Skeletal muscle satellite cell (primary cell): ENCODE data around the gene AGBL4.
A peak's percentile ranks its signal among the peaks of the same experiment; 100 is the strongest.

Experiments
- H3K27me3 ChIP-seq: 2 replicates; pipeline ENCODE4 v1.7.0; 2013; ENCODE audit warnings: low read length; ENCODE audit not compliant: control insufficient read depth, insufficient read depth
- H3K36me3 ChIP-seq: 2 replicates; pipeline ENCODE4 v1.7.0; 2013; ENCODE audit warnings: mild to moderate bottlenecking, control low read depth, low read length; ENCODE audit not compliant: insufficient read depth
- H3K4me1 ChIP-seq: 2 replicates; pipeline ENCODE4 v1.7.0; 2013; ENCODE audit warnings: low read length; ENCODE audit not compliant: control insufficient read depth, insufficient read depth
- H3K4me2 ChIP-seq: 2 replicates; pipeline ENCODE4 v1.7.0; 2013; ENCODE audit warnings: mild to moderate bottlenecking, low read length
- H3K4me3 ChIP-seq: 2 replicates; pipeline ENCODE4 v1.7.0; 2013; ENCODE audit warnings: low read length
- H3K9ac ChIP-seq: 2 replicates; pipeline ENCODE4 v1.7.0; 2013; ENCODE audit warnings: mild to moderate bottlenecking, low read depth, low read length, moderate library complexity
- H3K9me3 ChIP-seq: replicated peaks from 2 replicates; pipeline ENCODE4 v1.7.0; 2013; ENCODE audit warnings: mild to moderate bottlenecking, control low read depth, low read length

The AGBL4 gene

GRCh38 chr1:48940354-48940753, 1083.4 kb downstream of the AGBL4 start:
- H3K9ac ChIP-seq = no peak overlapping the region
- H3K9me3 ChIP-seq = no peaks in the 10 kb centered on the region
- H3K4me3 ChIP-seq = no peak overlapping the region
- no peaks in the 10 kb centered on the region for H3K36me3 ChIP-seq
- no peaks in the 10 kb centered on the region for H3K27me3 ChIP-seq
- H3K4me1 ChIP-seq = peaks cover 8% of the 10 kb centered on the region
- no peak overlapping the region for H3K4me2 ChIP-seq

DNA sequence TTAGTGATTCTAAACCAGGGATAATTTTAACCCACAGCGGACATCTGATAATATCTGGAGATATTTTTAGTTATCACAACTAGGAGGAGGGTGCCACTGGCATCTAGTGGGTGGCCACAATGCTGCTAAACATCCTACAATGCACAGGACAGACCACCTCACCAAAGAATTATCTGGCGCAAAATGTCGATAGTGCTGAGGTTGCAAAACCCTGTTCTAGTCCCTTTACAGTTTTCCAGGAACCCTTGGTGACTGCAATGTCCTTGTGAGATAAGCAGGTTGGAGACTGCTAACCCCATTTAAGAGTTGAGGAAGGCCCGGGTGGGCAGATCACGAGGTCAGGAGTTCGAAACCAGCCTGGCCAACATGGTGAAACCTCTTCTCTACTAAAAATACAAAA, 1083.9 kb downstream of the AGBL4 start:
- H3K9me3 ChIP-seq = no peaks in the 10 kb centered on the region

GRCh38 chr1:48939042-48939441, 1084.7 kb downstream of the AGBL4 start:
- Histone ChIP-seq H3K4me1 (peaks cover 8% of the 10 kb centered on the region), H3K27me3 (no peaks in the 10 kb centered on the region), H3K4me3 (no peak overlapping the region), H3K9me3 (no peaks in the 10 kb centered on the region), H3K36me3 (no peaks in the 10 kb centered on the region), H3K4me2 (no peak overlapping the region), H3K9ac (no peak overlapping the region)

More for the DNA sequence above, 1083.9 kb downstream of the AGBL4 start:
- no peak overlapping the region for H3K9ac ChIP-seq
- H3K36me3 ChIP-seq = no peaks in the 10 kb centered on the region
- no peak overlapping the region for H3K4me3 ChIP-seq
- H3K27me3 ChIP-seq = no peaks in the 10 kb centered on the region
- H3K4me1 ChIP-seq = peaks cover 8% of the 10 kb centered on the region
- no peak overlapping the region for H3K4me2 ChIP-seq

DNA sequence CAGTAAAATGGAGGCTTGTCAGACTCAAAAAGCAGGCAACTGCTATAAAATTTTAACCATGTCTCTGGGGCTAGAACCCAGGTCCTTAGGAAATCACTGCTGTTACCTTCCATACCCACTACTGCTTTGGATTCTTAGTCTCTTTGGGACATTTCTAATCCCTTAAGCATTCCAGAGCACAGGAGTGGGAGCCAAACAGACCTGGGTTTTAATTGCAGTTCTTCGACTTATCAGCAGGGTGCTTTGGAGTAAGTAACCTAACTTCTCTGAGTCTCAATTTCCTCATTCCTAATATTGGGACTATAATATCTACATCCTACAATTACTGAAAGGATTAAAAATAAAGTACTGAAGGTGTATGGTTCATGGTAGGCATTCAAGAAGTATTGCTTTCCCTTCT, 1086.0 kb downstream of the AGBL4 start:
- Histone ChIP-seq H3K36me3 (no peaks in the 10 kb centered on the region), H3K4me1 (no peaks in the 10 kb centered on the region), H3K9ac (no peak overlapping the region), H3K4me2 (no peak overlapping the region), H3K27me3 (no peaks in the 10 kb centered on the region), H3K9me3 (no peaks in the 10 kb centered on the region), H3K4me3 (no peak overlapping the region)

DNA sequence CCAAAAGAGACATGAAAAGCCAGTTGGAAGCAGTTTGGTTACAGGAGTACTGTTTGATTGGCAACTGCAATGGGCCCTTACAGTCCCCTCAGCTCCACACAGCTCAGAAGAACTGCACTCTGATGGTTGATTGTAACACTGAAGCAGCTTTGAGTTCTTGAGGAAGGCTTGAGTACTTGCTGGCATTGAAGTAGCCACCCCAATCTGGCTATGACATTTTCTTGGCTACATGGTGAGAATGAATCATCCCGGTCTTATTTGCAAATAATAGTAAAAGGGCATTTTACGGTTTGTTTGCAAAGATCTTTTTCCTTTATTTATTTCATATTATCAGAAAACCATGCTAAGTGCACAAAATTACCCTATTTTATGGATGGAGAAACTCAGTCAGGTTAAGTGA, 1087.3 kb downstream of the AGBL4 start:
- Histone ChIP-seq H3K36me3 (no peaks in the 10 kb centered on the region), H3K27me3 (no peaks in the 10 kb centered on the region), H3K9ac (no peak overlapping the region), H3K4me3 (no peak overlapping the region), H3K9me3 (no peaks in the 10 kb centered on the region), H3K4me1 (peaks cover 6% of the 10 kb centered on the region), H3K4me2 (no peak overlapping the region)

DNA sequence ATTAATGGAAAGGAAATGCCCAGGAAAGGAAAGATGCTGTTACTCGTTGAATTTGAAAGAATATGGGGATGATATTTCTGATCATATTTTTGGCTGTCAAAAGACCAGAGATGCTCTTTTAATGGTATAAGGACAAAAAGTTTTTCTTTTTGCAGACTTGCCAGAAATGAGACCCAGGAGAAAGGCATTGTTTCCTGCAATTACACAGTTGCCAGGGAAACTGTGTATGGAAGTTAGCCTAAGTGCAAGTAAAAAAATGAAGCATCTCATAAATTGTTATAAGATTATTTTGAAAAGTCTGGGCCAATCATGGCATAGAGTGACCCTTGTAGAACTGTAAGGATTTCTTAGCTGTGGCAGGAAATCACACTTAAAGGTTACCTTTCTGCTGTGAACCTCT, 1091.4 kb downstream of the AGBL4 start:
- H3K4me2 ChIP-seq = no peak overlapping the region

DNA sequence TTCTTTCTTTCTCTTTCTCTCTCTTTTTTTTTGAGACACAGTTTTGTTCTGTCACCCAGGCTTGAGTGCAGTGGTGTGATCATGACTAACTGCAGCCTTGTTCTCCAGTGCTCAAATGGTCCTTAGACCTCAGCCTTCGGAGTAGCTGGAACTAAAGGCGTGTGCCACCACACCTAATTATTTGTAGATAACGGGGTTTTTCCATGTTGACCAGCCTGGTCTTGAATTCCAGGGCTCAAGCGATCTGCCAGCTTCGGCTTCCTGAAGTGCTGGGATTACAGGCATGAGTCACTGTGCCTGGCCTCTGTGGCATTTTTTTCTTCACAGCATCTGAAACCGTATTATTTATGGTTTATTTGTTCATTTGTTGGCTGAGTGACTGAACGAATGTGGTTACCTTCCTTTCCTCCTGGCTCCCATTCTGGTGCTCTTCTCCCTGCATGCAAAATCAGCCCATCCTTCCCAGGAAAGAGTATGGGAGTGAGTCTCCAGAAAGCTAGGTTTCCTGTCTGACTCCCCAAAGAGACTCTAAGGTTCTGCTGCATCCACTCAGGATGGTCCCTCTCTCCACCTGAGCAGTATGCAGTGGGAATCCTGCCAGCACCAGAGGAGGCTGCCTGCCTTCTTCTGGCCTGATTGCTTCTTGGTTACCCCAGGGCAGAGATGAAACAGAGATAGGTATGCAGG, 1092.1 kb downstream of the AGBL4 start:
- Histone ChIP-seq H3K9ac (no peak overlapping the region), H3K4me3 (no peak overlapping the region), H3K4me1 (peaks cover 6% of the 10 kb centered on the region), H3K27me3 (no peaks in the 10 kb centered on the region), H3K9me3 (no peaks in the 10 kb centered on the region), H3K4me2 (peak overlapping the region; percentile 77), H3K36me3 (no peaks in the 10 kb centered on the region)

More for the DNA sequence above, 1091.4 kb downstream of the AGBL4 start:
- Histone ChIP-seq H3K9ac (no peak overlapping the region), H3K36me3 (no peaks in the 10 kb centered on the region), H3K9me3 (no peaks in the 10 kb centered on the region), H3K4me3 (no peak overlapping the region), H3K4me1 (peaks cover 6% of the 10 kb centered on the region), H3K27me3 (no peaks in the 10 kb centered on the region)

GRCh38 chr1:48930011-48930410, 1093.7 kb downstream of the AGBL4 start:
- Histone ChIP-seq H3K4me3 (no peak overlapping the region), H3K4me1 (peaks cover 6% of the 10 kb centered on the region), H3K36me3 (no peaks in the 10 kb centered on the region), H3K4me2 (no peak overlapping the region), H3K9ac (no peak overlapping the region), H3K9me3 (no peaks in the 10 kb centered on the region), H3K27me3 (no peaks in the 10 kb centered on the region)

DNA sequence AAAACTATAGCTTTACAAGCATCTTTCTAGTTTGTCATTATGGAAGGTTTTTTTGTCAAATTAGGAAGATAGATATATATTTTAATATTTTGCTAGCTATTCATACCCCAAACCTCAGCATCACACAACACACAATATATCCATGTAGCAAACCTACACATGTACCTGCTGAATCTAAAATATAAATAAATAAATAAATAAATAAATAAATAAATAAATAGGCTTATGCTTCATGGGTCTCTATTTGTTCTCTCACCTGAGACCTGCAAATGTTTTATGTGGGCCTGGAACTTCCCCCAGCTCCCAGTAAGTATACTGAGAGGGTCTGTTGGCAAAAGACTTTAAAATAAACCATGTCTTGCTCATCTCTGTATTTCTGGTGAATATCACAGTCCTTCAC, 1099.7 kb downstream of the AGBL4 start:
- Histone ChIP-seq H3K4me2 (no peak overlapping the region), H3K9ac (no peak overlapping the region), H3K9me3 (no peaks in the 10 kb centered on the region), H3K27me3 (no peaks in the 10 kb centered on the region), H3K4me3 (no peak overlapping the region), H3K36me3 (no peaks in the 10 kb centered on the region), H3K4me1 (no peaks in the 10 kb centered on the region)

DNA sequence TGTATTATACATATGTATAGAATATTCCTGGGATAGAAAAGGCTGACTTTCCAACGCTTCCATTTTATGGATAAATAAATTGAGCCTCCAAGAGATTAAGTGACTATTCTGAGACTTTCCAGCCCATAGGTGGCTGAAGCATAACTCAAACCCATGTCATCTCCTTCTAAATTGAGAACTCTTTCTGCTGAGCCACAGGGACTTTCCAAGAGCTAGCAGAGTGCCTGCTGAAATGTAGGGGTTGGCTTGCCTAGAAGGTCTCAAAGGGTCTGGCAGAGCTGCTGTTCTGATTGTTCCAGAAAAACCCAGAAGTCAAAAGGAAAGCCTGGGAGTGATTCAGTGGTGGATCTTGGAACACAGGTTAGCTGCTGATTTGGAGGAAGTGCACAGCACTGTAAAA, 1100.6 kb downstream of the AGBL4 start:
- Histone ChIP-seq H3K27me3 (no peaks in the 10 kb centered on the region), H3K36me3 (no peaks in the 10 kb centered on the region), H3K4me2 (no peak overlapping the region), H3K9me3 (no peaks in the 10 kb centered on the region), H3K9ac (no peak overlapping the region), H3K4me3 (no peak overlapping the region), H3K4me1 (no peaks in the 10 kb centered on the region)

DNA sequence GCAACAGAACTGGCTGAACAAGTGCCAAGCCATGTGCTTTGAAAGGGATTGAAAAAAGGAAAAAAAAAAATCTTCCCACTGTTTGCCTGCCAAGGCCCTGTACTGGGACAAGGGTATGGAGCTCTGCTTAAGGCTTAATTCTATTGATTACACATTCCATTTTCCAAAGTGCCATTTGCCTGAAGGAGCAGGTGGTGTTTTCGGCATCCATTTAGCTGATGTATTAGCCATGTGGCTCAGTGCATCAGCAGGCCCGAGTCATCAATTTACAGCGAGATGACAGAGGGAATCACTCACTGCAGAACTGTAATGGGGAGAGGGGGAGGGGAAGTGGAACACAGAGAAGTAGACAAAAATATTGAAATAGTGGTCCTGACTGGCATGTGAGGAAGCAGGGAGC, 1102.9 kb downstream of the AGBL4 start:
- H3K27me3 ChIP-seq = no peaks in the 10 kb centered on the region
- no peaks in the 10 kb centered on the region for H3K36me3 ChIP-seq
- no peaks in the 10 kb centered on the region for H3K9me3 ChIP-seq
- no peak overlapping the region for H3K9ac ChIP-seq
- peaks cover 2% of the 10 kb centered on the region for H3K4me1 ChIP-seq
- no peak overlapping the region for H3K4me3 ChIP-seq
- no peak overlapping the region for H3K4me2 ChIP-seq

DNA sequence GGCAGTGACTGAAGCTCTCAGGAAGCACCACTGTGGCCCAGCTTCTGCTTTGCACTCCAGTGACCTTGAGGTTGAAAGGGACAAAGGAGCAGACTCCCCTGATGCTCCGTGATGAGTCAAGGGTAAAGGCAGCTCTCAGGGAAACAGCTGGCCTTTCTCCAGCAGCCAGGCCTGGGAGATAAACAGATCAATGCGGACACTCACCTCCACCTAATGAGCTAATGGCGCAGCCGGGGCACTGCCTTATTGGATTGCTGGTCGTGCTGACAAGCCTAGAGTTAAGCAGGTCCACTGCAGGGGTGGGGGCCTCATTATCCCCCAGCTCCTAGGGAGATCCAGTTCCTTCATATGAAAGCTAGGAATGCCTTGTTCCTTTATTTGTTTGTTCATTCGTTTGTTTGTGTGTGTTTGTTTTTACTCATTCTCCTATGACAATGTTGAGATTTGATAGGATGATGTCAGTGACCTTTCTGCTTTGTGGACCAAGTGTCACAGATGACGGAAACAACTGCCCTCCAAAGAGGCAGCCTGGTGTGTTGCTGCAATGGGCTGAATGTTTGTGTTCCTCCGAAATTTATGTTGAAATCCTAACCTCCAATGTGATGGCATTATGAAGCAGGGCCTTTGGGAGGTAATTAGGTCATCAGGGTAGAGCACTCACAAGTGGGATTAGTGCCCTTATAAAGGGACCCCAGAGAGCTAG, 1105.7 kb downstream of the AGBL4 start:
- Histone ChIP-seq H3K4me3 (no peak overlapping the region), H3K4me1 (peaks cover 2% of the 10 kb centered on the region), H3K36me3 (no peaks in the 10 kb centered on the region), H3K4me2 (no peak overlapping the region), H3K9me3 (no peaks in the 10 kb centered on the region), H3K27me3 (no peaks in the 10 kb centered on the region), H3K9ac (no peak overlapping the region)
